HG03280 (cell line): ENCODE data around the gene GRSF1.
A peak's percentile ranks its signal among the peaks of the same experiment; 100 is the strongest.
"Not testable (repeated sequence)": the region's sequence is repeated elsewhere in the genome, so short reads cannot be mapped to it uniquely, and the experiment has no call there.

ENCODE experiments used
- ATAC-seq: cut with Tn5 transposase; IDR thresholded peaks from one replicate; pipeline ENCODE4 v1.9.1; 2021; ENCODE audit warnings: mild to moderate bottlenecking, moderate library complexity; ENCODE audit not compliant: unreplicated experiment

Gene GRSF1, protein sequence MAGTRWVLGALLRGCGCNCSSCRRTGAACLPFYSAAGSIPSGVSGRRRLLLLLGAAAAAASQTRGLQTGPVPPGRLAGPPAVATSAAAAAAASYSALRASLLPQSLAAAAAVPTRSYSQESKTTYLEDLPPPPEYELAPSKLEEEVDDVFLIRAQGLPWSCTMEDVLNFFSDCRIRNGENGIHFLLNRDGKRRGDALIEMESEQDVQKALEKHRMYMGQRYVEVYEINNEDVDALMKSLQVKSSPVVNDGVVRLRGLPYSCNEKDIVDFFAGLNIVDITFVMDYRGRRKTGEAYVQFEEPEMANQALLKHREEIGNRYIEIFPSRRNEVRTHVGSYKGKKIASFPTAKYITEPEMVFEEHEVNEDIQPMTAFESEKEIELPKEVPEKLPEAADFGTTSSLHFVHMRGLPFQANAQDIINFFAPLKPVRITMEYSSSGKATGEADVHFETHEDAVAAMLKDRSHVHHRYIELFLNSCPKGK

DNA sequence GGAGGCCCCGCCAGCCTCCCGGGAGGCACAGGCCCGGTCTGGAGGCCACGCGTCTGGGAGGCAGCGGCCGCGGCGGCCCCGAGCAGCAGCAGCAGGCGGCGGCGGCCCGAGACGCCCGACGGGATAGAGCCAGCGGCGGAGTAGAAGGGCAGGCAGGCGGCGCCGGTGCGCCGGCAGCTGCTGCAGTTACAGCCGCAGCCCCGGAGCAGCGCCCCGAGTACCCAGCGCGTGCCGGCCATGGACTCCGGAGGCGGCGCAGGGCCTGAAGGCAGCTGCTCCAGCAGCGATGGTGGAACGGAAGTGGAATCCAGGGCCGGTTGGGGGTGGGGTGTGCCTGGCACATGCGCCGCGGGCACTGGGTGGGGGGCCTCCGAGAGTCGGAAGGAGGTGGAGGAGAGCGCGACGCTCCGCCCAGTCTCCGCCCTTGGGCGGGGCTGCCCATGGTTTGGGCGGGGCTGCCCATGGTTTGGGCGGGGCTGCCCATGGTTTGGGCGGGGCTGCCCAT lies at the start of gene GRSF1:
GRSF1 (minus strand) TSS at position 302 of the 505 bp plus-strand sequence; CDS start at position 239, 63 bp downstream.
- ATAC-seq: peak; percentile 77

DNA sequence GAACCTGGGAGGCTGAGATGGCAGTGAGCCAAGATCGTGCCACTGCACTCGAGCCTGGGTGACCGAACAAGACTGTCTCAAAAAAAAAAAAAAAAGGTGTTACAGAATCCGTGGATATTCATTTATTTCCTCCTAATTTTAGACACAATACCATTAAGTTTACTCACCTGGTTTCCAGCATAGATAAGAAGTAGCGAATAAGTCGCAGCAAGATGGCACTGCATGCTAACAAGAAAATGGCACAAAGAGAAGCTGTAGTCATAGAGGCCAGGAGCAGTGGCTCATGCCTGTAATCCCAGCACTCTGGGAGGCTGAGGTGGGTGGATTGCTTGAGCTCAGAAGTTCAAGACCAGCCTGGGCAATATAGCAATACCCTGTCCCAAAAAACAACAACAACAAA lies 45.5 kb upstream of the GRSF1 start:
- no peak for ATAC-seq

DNA sequence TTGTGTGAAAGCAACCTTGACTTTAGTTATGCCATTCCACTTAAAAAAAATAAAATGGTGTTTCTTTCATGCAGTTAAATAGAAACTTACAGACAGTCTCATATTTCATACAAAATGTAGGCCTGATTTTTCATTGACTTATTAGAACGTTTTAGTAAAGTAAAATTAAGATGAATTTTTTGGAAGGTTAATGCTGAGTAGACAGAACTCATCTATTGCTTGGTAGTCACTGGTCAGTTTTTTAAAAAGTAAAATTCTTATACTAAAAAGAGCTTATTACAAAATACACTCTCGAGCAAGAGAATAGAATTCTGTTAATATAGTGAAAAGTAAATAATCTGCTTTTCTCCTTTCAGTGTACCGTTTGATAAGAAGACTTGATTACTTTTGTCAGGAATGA lies 41.0 kb upstream of the GRSF1 start:
- ATAC-seq: no peak

DNA sequence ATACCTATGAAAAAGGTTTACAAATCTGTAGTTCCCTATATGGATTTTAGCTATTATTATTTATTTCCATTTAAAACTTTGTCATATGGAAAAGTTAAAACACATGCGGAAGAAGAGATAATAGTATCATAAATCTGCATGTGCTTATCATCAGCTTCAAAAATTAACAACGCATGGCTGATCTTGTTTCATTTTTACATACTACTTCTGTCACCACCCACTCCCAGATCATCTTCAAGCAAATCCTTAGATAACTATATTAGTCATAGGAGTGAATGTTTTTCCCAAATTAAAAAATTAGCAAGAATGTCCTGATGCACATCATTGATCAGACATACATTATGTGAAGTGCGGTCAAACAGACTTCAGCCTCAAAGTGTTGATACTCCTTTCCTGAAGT lies 37.9 kb upstream of the GRSF1 start:
- no peak for ATAC-seq

DNA sequence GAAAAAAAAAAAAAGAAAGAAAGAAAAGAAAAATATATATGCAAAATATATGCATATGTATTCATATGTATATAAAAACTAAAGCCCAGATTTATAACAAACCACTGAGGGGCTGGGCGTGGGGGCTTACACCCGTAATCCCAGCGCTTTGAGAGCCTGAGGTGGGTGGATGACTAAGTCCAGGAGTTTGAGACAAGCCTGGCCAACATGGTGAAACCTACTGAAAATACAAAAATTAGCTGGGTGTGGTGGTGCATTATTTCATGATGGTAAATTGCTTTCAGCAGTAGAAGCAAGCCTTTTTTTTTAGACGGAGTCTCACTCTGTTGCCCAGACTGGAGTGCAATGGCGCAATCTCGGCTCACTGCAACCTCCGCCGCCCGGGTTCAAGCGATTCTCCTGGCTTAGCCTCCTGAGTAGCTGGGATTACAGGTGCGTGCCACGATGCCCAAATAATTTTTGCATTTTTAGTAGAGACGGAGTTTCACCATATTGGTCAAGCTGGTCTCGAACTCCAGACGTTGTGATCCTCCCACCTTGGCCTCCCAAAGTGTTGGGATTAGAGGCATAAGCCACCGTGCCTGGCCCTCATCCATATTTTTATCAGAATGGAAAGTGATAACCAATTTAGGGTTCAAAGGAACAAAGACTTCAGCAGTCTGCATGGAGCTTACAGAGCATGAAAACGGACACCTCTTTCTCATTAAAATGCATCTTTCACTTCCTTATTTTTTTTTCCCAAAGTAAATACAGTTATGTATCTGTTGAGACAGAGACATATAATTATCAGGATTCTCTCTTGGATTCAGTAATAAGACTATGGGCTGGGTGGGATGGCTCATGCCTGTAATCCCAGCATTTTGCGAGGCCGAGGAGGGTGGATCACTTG lies 34.8 kb upstream of the GRSF1 start:
- ATAC-seq: no peak

DNA sequence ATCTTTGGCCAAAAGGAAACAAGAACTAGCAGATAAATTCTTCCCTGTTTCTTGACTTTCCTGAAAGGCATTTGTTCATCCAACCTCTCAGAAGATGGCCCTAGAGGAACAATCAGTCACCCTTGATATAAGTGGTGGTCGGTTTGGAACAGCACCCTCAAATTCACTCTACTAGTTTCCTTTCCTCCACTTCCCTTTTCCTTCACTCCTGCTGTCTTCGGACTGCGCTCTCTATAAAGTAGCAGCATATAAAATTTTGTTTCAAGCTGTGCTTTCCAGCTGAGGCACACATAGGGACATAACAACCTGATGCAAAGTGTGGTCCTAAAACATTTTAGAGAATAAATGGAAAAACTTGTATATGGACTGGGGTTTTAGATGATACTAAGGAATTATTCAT lies 33.5 kb upstream of the GRSF1 start:
- no peak for ATAC-seq

DNA sequence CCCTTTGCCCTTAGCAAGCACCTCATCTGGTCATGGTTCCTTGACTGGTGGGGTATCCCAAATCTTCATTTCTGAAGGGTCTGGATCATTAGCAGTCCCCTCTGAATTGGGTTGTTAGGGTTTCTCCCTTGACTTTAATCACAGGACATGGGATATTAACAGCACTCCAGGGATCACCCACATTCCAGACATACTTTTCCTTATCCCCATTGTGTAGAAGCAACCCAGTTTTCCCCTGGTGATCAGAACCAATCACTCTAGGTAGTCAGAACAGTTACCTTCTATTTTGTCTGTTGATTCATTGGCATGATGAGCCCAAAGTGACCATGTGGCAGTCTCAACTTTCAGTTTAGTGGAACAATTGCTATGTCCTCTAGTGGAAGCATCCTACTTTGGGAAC lies 29.1 kb upstream of the GRSF1 start:
- no peak for ATAC-seq

DNA sequence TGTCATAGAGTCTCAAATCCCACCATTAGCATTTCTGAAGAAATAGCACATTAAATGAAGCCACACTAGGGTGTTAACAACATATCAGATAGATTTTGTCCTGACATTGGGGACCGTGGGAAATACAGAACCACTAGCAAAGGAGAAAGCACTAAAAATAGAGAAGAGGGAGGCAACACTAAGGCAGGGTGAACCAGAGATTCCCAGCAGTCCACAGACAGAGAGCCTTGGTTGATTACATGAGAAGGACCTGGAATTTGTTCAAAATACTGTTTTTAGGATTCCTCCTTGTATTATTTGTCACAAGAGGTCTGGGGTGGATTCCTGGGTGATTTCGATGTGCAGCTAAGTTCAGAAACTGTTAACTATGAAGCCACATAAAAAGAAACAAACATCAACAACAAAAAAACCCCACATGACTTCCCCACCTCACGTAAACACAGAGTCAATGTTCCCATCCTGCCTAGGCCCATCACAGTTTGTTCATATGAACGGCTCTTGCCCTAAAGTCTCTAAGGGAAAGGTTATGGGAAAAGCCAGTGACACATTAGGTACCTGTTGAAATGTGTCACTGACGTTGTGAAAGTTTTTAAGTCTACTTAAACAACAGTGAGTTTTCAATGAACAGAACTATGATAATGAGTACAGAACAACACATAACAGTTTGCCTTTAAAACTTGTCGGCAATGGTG lies 23.6 kb upstream of the GRSF1 start:
- ATAC-seq: peak; percentile 66

DNA sequence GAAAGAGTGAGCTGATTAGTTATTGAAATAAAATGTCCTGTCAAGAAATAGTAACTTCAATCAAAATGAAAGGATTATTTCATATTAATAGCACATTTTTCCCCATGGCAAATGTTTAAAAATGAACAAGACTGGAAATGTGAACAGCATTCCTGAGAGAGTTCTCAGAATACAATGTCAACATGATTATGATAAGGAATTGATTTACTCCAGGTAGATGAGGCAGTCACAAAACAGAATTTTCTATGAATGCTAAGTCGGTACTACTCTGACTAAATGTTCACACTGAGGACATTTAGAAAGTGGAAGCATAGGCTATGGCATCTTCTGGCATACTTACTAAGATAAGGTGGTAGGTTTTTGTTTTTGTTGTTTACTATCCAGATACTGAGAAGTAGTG lies 19.4 kb upstream of the GRSF1 start:
- ATAC-seq: no peak

DNA sequence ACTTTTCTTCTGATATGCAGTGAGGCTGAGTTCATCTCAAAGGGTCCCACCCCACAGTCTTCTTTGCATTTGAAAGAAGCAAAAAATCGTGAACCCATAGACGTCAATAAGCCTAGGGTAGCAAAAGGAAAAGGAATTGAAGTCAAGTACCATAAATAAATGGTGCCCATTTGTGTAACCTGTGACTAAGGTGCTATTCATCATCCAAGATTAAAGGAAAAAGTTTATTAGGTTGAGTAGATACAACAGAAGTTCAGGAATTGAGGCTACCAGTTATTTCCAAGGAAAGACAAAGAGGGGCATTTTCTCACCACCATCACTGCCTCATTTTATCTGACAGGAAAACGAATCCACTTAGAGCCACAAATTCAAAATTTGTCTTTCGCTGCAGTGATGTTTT lies 18.8 kb upstream of the GRSF1 start:
- no peak for ATAC-seq

DNA sequence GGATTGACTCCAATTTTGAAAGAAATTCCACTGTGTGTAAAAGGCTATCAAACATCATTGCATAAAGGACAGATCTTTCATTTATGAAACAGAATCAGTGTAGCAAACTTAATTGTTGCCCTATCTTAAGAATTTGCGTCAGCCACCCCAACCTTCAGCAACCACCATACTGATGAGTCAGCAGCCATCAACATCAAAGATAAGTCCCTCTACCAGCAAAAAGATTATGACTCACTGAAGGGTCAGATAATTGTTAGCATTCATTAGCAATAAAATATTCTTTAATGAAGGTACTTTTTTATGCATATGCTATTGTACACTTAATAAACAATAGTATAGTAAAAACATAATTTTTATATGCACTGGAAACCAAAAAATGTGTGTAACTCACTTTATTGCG lies 15.8 kb upstream of the GRSF1 start:
- ATAC-seq: no peak

DNA sequence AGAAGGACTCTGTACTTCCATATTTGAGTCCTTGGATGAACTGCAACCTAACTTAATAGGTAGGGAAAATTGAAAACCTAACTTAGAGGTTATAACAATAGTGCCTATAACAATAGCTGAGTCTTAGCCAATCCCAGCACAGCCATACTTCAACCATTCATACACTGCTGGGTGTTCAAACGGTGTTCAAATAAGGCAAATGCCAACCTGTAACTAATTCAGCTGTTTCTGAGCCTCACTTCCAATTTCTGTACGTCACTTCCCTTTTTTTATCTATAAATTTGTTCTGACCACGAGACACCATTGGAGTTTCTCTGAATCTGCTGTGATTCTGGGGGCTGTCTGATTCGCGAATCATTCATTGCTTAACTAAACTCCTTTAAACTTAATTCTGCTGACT lies 9.6 kb upstream of the GRSF1 start:
- no peak for ATAC-seq

DNA sequence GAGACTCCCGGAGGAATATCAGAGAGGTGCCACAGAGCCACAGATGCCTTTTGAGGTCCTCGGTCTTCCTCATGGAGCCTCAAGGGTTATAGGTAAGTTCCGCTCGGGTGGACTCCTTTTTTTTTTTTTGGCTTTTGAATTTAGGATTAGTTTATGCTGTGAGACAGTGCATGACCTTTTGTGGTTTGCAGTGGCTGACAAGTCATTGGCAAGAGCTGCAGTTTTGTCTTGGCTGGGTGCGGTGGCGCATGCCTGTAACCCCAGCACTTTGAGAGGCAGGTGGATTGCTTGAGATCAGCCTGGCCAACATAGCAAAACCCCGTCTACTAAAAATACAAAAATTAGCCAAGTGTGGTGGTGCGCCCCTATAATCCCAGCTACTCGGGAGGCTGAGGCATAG lies 4.5 kb upstream of the GRSF1 start:
- no peak for ATAC-seq

DNA sequence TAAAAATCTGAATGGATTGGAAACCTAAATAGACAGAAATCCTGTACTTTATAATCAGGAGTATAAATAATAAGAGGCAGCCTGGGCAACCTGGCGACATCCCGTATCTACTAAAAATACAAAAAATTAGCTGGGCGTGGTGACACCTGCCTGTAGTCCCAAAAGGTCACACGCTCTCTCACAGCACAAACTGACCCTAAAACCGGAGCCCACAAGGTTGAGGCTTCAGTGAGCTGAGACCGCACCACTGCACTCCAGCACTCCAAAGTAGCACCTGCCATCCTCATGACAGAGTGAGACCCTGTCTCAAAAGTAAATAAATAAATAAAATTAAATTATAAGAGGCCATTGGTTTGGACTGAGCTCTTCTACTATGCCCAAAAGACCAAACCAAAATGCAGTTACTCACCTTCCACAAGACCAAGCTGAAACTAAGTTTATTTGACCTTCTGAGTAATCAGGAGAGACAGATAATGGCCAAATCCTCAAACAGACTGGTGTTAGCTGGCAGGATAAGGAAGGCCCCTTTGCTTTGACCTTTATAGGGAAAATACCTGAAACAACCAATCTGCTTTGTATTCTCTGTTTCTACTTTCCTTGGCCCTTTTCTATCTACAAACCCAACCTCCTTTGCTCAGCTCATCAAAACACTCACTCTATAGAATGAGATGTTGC lies 3.2 kb upstream of the GRSF1 start:
- no peak for ATAC-seq

DNA sequence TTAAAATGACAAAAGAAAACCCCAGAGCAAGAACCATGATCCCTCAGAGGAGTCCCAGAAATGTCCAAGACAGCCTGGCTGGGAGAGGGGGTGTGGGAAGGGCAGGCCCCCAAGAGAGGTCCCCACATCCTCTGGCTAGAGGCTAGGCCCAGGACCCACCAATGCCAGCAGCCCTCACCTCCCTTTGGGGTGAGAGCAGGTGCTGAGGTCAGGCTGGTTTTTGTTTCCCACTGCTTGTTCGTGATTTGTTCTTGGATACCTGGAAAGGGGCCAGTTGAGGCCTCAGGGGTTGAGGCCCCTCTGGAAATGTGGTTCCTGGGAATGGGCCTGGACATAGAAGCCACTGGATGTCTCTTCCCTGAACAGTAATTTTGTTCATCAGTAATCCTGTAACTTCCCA lies 2.3 kb upstream of the GRSF1 start:
- no peak for ATAC-seq

DNA sequence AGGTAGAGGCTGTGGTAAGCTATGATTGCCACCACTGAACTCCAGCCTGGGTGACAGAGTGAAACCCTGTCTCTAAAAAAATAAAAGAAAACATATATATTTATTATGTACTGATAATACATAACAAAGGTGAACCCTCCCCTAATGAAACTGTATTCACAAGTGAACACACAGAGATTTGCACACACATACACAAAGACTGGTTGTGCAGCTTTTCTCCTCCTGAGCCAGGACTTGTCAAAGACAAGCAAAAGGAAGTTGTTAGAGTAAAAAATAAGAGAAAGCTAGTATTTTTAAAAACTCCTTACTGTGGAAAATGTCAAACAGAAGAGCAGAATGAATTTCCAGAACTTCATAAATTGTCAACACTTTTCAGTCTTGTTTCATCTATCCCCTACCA lies 1.5 kb upstream of the GRSF1 start:
- ATAC-seq: no peak

DNA sequence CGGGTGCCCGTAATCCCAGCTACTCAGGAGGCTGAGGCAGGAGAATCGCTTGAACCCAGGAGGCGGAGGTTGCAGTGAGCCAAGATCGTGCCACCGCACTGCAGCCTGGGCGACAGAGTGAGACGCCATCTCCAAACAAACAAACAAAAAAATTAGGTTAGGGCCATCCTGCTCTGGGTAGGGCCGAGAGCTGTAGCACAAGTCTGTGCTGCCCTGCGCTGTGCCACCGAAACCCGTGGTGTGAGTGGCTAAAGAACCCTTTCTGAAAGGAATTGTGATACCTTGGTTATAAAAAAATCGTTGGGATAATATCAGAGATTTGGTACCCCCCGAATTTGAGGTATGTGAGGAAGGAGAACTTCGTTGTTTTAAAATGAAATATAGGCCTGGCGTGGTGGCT lies 941 bp upstream of the GRSF1 start:
- ATAC-seq: not testable (repeated sequence)

DNA sequence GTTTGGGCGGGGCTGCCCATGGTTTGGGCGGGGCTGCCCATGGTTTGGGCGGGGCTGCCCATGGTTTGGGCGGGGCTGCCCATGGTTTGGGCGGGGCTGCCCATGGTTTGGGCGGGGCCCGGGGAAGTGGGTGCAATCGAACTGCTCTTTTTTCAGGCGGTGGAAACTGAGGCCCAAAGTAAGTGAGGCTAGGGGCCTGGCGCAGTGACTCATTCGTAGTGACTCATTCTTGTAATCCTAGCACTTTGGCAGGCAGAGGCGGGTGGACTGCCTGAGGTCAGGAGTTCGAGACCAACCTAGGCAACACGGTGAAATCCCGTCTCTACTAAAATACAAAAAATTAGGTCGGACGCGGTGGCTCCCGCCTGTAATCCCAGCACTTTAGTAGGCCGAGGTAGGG lies 447 bp upstream of the GRSF1 start:
- not testable (repeated sequence) for ATAC-seq

DNA sequence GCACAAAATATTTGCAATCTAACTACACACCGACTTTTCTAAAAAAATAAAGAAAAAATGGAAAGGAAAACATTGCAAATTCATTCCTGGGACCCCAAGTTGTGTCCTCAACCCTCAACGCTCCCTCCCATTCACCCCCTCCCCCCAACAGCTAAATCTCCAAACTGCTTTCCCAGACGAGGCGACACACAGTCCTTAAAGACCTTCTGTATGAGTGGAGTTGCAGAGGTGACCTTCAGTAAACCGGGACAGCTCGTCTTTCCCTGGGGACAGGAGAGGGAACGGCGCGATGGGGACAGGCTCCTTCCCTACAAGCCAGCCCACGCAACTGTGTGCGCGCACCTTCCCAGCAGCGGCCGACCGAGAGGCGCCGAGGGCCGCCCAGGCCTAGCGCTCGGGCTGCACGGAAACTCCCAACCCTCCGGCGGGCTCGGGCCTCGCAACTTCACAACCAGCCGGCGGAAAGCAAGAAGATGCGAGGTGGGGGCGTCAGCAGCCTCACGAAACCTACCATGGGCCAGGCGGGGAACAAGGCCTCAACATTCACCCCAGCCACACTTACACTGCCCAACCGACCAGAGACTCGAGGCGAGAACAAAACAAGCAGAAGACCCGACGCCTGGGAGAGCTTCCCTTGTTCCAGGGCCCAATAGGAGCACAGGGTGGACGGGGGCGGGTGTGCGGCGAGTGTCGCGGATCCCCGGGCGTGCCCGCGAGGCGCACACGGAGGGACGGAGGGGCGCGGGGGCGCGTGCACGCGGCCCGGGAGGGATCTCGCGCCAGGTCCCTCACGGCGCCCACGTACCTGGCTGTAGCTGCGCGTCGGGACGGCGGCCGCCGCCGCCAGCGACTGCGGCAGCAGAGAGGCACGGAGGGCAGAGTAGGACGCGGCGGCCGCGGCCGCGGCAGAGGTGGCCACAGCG lies 763 bp downstream of the GRSF1 start:
- ATAC-seq: peak; percentile 48

DNA sequence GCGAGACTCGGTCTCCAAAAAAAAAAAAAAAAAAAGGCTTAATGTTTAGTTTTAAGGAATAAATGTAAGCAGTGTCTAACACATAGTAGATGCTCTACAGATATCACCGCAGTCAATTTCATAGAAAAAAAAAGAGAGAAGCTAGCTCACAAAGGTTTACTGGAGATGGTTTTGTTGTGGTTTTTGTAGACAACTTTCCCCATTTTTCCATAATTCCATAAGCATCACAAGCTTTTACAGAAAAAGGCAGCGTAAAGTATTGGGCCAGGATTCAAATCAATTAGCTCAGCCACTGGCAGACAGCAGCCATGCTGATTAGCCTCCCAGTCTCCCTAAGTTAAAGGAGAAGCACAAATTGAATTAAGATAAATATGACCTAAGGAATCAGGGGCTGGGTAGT lies 1.5 kb downstream of the GRSF1 start:
- no peak for ATAC-seq
